K562 (cell line): ENCODE measurements around the gene ELAC2. TPM values are rescaled to one million over a fixed set of nuclear protein-coding genes. Genes with fewer than 3 reads are reported as not detected.

Experiments
- ATAC-seq: fragments of 200-7000 bp; cut with Tn5 transposase; 3 replicates; pipeline ENCODE4 v1.9.1; 2020; ENCODE audit warnings: moderate library complexity
- BruUV-seq: library from RNA; stranded (reverse); fragments of 400-500 nt; replicated peaks from 2 replicates; lab custom pipeline; 2021; lab: Mats Ljungman, UMichigan
- CTCF ChIA-PET: fragments of 300-600 bp; formaldehyde crosslinking; extraction: SDS; loops from one replicate; lab custom pipeline; 2021; ENCODE audit warnings: low intra/inter-chr PET ratio; lab: Yijun Ruan, JAX
- POLR2A ChIA-PET: fragments of 300-600, 350-650 bp; sonication (Branson Sonifier 250); formaldehyde crosslinking; extraction: SDS; loops from one replicate; lab custom pipeline; 2021; ENCODE audit warnings: antibody characterized with exemption, inconsistent platforms; lab: Yijun Ruan, JAX
- DNase-seq, 4 experiments: peaks; one replicate each; pipeline versions ENCODE4 v3.0.0 to v3.0.0-alpha.2; 2011 to 2018; ENCODE audit warnings: low spot score in 3 of 4, mixed read lengths in 3 of 4; ENCODE audit errors: extremely low read depth in 1 of 4
- FAIRE-seq: peaks from 2 replicates; lab custom pipeline; 2011; peaks lifted over from hg19 to GRCh38; lab: Jason Lieb, UNC
- H2AFZ ChIP-seq: 2 replicates; pipeline ENCODE4 v1.6.0; 2011; ENCODE audit warnings: low read depth, low read length, control low read depth, inconsistent platforms
- H3K27ac ChIP-seq: fragments of 200-600 bp; 3 replicates; pipeline ENCODE4 v1.8.0; 2011; ENCODE audit warnings: low read depth, mild to moderate bottlenecking, control low read depth, inconsistent platforms, low read length, moderate library complexity, mixed read lengths; ENCODE audit errors: extremely low read depth
- H3K27me3 ChIP-seq, 2 experiments: fragments of 300-600 bp in 1 of 2; 2 replicates in 1 of 2; 3 replicates in 1 of 2; pipeline versions ENCODE4 v1.6.0 to v1.8.0; 2011; ENCODE audit warnings: inconsistent platforms in 2 of 2, low read length in 2 of 2, mild to moderate bottlenecking in 1 of 2, mixed read lengths in 1 of 2, moderate library complexity in 1 of 2; ENCODE audit not compliant: control insufficient read depth in 2 of 2, insufficient read depth in 2 of 2
- H3K36me3 ChIP-seq: fragments of 300-600 bp; 3 replicates; pipeline ENCODE4 v1.8.0; 2011; ENCODE audit warnings: mild to moderate bottlenecking, low read length, inconsistent platforms; ENCODE audit not compliant: control insufficient read depth, insufficient read depth
- H3K4me1 ChIP-seq, 2 experiments: fragments of 200-600 bp in 1 of 2; replicated peaks in 1 of 2; 2 replicates in 1 of 2; 3 replicates in 1 of 2; pipeline versions ENCODE4 v1.5.1 to v1.8.0; 2011; ENCODE audit warnings: inconsistent platforms in 2 of 2, low read length in 2 of 2, mild to moderate bottlenecking in 1 of 2, mixed read lengths in 1 of 2, moderate library complexity in 1 of 2; ENCODE audit not compliant: control insufficient read depth in 2 of 2, insufficient read depth in 2 of 2
- H3K4me2 ChIP-seq: 2 replicates; pipeline ENCODE4 v1.6.1; 2011; ENCODE audit warnings: low read length, control low read depth, inconsistent platforms, mixed read lengths; ENCODE audit not compliant: insufficient read depth
- H3K4me3 ChIP-seq: fragments of 200-600 bp; sonication (generic), shearing (Covaris generic); 2 replicates; pipeline ENCODE4 v1.5.1; 2016; ENCODE audit warnings: control low read depth, inconsistent platforms
- H3K79me2 ChIP-seq: fragments of 200-600 bp; 3 replicates; pipeline ENCODE4 v1.8.0; 2011; ENCODE audit warnings: low read length, inconsistent platforms; ENCODE audit not compliant: control insufficient read depth, insufficient read depth
- H3K9ac ChIP-seq, 2 experiments: 2 replicates each; pipeline versions ENCODE4 v1.6.0 to v1.6.1; 2011; ENCODE audit warnings: low read depth in 2 of 2, low read length in 2 of 2, control low read depth in 1 of 2, inconsistent platforms in 1 of 2, mild to moderate bottlenecking in 1 of 2, mixed read lengths in 1 of 2; ENCODE audit not compliant: insufficient read depth in 1 of 2
- H3K9me1 ChIP-seq: one replicate; pipeline ENCODE4 v1.6.0; 2011; ENCODE audit warnings: inconsistent platforms, mild to moderate bottlenecking, low read length, moderate library complexity; ENCODE audit not compliant: control insufficient read depth, insufficient read depth
- H3K9me3 ChIP-seq: replicated peaks from 2 replicates; pipeline ENCODE4 v1.5.1; 2011; ENCODE audit warnings: low read depth, low read length, inconsistent platforms; ENCODE audit not compliant: control insufficient read depth, insufficient read depth
- H4K20me1 ChIP-seq: replicated peaks from 2 replicates; pipeline ENCODE4 v1.6.1; 2011; ENCODE audit warnings: low read length, inconsistent platforms, mixed read lengths; ENCODE audit not compliant: control insufficient read depth, insufficient read depth
- COPS2 ChIP-seq: fragments of 450-650 bp; conservative IDR thresholded peaks from 2 replicates; pipeline ENCODE4 v1.6.1; 2016; ENCODE audit warnings: mild to moderate bottlenecking, moderate library complexity
- NFIC ChIP-seq: fragments of 450-650 bp; IDR thresholded peaks from 2 replicates; pipeline ENCODE4 v1.6.1; 2017; ENCODE audit warnings: mild to moderate bottlenecking, inconsistent platforms
- PYGO2 ChIP-seq: fragments of 450-650 bp; IDR thresholded peaks from 2 replicates; pipeline ENCODE4 v1.6.1; 2016; ENCODE audit warnings: mild to moderate bottlenecking, missing genetic modification characterization, moderate library complexity, missing compliant biosample characterization
- RAD21 ChIP-seq, 2 experiments: fragments of 250-450 bp in 1 of 2; fragments of 450-650 bp in 1 of 2; sonication (Bioruptor Pico) in 1 of 2; formaldehyde crosslinking in 1 of 2; IDR thresholded peaks in 1 of 2; conservative IDR thresholded peaks in 1 of 2; 2 replicates each; pipeline versions ENCODE4 v1.4.0 to v1.8.0; 2020 to 2022; ENCODE audit warnings: mild to moderate bottlenecking in 2 of 2, moderate library complexity in 1 of 2
- SMC3 ChIP-seq: conservative IDR thresholded peaks from 2 replicates; pipeline ENCODE4 v1.6.1; 2011; ENCODE audit warnings: low read depth, low read length, improper control_type of control experiment; ENCODE audit not compliant: insufficient read depth
- ZNF449 ChIP-seq: fragments of 250-450 bp; sonication (Bioruptor Pico); IDR thresholded peaks from 2 replicates; pipeline ENCODE4 v1.8.0; 2022; ENCODE audit warnings: moderate library complexity, mild to moderate bottlenecking, inconsistent platforms
- WGBS: fragments of 100-300 bp; shearing (Covaris generic); methylation state at CpG from one replicate; pipeline ENCODE4 v1.1.6; 2016; ENCODE audit warnings: low coverage, mixed read lengths; ENCODE audit not compliant: insufficient coverage; ENCODE audit errors: missing lambda C conversion rate; 5-methylcytosine and 5-hydroxymethylcytosine counted together
- in situ Hi-C: fragments of 300-500 bp; cut with MboI; formaldehyde crosslinking; loops from 4 replicates; pipeline ENCODE4 v1.15.0; 2018; ENCODE audit warnings: inconsistent platforms, mixed read lengths
- intact Hi-C: fragments of 100-400 bp; cut with micrococcal nuclease; formaldehyde crosslinking; loops from 2 replicates; pipeline ENCODE4 v1.14.2; 2022
- polyA plus RNA-seq, 8 experiments: library from polyadenylated mRNA; depleted of rRNA in 4 of 8; stranded (reverse) in 5 of 8; unstranded in 3 of 8; fragments of >200 nt; fragmentation: Nextera tagmentation in 2 of 8; fragmentation: Illumina TruSeq in 1 of 8; extraction: Ambion mirVana in 2 of 8; extraction: Trizol in 1 of 8; gene quantifications; 2 replicates each; pipeline versions ENCODE4 v1.2.1 to v1.2.3, GENCODE V29; 2011 to 2014; ENCODE audit warnings: inconsistent platforms in 1 of 8, missing spikeins in 1 of 8
- total RNA-seq, 7 experiments: library from RNA; depleted of rRNA in 6 of 7; stranded (reverse); fragments of >200 nt in 6 of 7; fragmentation: Illumina TruSeq in 2 of 7; extraction: Trizol in 2 of 7; gene quantifications; 2 replicates each; pipeline versions ENCODE4 v1.2.1 to v1.2.3, GENCODE V29; 2011 to 2021; ENCODE audit warnings: low replicate concordance in 1 of 7
- TF ChIP-seq, protein P1 (sequence below), 2 experiments: IDR thresholded peaks; 2 replicates each; pipeline ENCODE4 v1.6.1; 2012; ENCODE audit warnings: improper control_type of control experiment in 2 of 2, low read depth in 2 of 2, low read length in 2 of 2, borderline replicate concordance in 1 of 2

Gene ELAC2
- total and polyA plus RNA-seq, 9 of the 15 experiments (the other 6 are each of a cell fraction or from before 2014, with no cell fraction given), result 4.5 to 129 (median 70.6) TPM

DNA sequence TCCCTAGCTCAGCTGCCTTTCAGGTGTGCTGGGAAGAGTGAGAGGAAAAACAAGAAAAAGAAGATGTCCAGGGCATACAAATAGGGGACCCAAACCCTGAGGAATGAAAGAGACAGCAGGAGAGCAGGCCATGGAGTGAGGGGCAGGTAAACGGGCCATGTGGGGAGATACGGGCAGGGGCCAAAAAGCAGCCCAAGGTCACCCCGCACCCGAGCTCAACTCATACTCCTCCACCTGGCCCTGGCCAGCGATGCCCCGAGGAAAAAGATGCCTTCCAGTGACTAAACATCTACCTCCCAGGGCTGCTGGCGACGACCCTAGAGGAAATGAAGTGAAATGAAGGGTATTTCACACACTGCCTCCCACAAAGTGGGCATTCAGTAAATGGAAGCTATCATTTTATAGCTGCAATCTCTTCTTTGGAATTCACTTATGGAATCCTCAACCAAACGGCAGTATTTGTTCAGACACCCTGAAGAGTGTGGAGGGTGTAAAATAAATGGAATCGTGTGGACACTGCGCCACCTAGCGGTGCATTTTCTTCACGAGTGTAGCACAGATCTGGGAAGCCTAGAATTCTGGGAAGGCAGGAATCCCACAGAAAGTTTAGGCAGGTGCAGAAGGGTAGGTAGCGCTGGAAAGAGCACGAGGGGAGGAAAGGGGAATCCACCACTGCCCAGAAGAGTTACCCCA lies 14.9 kb downstream of the ELAC2 start (continued):
- TF ChIP-seq PYGO2 (tag), result no peak
- TF ChIP-seq, protein P1, sequence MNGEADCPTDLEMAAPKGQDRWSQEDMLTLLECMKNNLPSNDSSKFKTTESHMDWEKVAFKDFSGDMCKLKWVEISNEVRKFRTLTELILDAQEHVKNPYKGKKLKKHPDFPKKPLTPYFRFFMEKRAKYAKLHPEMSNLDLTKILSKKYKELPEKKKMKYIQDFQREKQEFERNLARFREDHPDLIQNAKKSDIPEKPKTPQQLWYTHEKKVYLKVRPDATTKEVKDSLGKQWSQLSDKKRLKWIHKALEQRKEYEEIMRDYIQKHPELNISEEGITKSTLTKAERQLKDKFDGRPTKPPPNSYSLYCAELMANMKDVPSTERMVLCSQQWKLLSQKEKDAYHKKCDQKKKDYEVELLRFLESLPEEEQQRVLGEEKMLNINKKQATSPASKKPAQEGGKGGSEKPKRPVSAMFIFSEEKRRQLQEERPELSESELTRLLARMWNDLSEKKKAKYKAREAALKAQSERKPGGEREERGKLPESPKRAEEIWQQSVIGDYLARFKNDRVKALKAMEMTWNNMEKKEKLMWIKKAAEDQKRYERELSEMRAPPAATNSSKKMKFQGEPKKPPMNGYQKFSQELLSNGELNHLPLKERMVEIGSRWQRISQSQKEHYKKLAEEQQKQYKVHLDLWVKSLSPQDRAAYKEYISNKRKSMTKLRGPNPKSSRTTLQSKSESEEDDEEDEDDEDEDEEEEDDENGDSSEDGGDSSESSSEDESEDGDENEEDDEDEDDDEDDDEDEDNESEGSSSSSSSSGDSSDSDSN (IDR thresholded peaks at IDR 0.05; ENCODE audit: borderline replicate concordance in 1 of 2, low read depth in 2 of 2, low read length in 2 of 2), result no peak
- TF ChIP-seq COPS2, result no peak
- peak; percentile 27 to 48; a peak in 2 of 4 replicates for TF ChIP-seq RAD21 (CRISPR knock-in tag; conservative IDR thresholded peaks at IDR 0.05 in 1 of 2, IDR thresholded peaks at IDR 0.05 in 1 of 2)
- TF ChIP-seq SMC3, result 0 out of 2 replicates have a peak, but pooled peaks have one; percentile 6

GRCh38 chr17:13001991-13002615 lies 15.7 kb downstream of the ELAC2 start:
- Histone ChIP-seq H3K27me3 (no peaks in the 10 kb centered on the region), H3K9ac (peak overlapping the region in 1 of 2 experiments; percentile 17; a peak in 1 of 4 replicates), H4K20me1 (0 out of 2 replicates have a peak, but pooled peaks cover 14% of the 10 kb centered on the region), H3K4me2 (no peak overlapping the region), H3K4me3 (no peak overlapping the region), H3K27ac (no peak overlapping the region), H3K9me3 (no peaks in the 10 kb centered on the region), H3K4me1 (peaks cover 0 to 4% of the 10 kb centered on the region in 2 experiments; a peak in 2 of 5 replicates), H3K79me2 (no peaks in the 10 kb centered on the region), H2AFZ (no peak overlapping the region), H3K36me3 (peaks cover 85% of the 10 kb centered on the region), H3K9me1 (no peaks in the 10 kb centered on the region)
- ATAC-seq, result no peak
- in situ Hi-C loops (no loop called here), intact Hi-C loops (no loop called here)
- ChIA-PET POLR2A (interaction anchor here (1.1 kb wide), 1 partner anchor 10 kb away, joined by 3 read pairs; no protein-coding TSS in a partner anchor), CTCF (interaction anchor here (1.5 kb wide), 1 partner anchor 821 kb away, joined by 4 read pairs; no protein-coding TSS in a partner anchor)
- TF ChIP-seq ZNF449 (CRISPR knock-in tag) (no peak), NFIC (peak; percentile 65)
- no peak for DNase-seq
- BruUV-seq, result no TSS peak
- FAIRE-seq, result no peak
- WGBS, result 94% methylated on average over 7 of the region's 15 CpGs
